ENCODE measurements around the gene RAI1.

The RAI1 gene

DNA sequence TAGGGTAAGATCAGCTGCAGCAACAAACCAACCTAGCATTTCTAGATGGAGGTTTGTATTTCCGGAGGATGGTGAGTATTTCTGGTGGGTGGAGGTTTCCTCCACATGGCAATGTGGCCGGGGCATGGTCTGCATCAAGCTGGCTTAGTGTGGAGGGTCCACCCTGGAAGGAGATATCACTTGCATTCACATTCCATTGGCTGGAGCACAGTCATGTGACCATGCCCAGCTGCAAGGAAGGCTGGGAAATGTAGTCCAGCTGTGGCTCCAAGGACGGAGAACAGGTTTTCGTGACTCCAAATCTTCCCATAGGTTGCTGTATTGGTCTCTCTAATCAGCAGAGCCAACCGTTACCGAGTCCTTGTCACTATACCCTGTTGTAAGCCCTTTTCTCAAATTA lies 68.7 kb downstream of the RAI1 start (continued):
- TF ChIP-seq, protein P1, sequence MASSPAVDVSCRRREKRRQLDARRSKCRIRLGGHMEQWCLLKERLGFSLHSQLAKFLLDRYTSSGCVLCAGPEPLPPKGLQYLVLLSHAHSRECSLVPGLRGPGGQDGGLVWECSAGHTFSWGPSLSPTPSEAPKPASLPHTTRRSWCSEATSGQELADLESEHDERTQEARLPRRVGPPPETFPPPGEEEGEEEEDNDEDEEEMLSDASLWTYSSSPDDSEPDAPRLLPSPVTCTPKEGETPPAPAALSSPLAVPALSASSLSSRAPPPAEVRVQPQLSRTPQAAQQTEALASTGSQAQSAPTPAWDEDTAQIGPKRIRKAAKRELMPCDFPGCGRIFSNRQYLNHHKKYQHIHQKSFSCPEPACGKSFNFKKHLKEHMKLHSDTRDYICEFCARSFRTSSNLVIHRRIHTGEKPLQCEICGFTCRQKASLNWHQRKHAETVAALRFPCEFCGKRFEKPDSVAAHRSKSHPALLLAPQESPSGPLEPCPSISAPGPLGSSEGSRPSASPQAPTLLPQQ (tag by site-specific recombination; IDR thresholded peaks at IDR 0.05) = peak; percentile 61; the same call in 1 of the 2 replicates
- TF ChIP-seq OVOL3 (tag by site-specific recombination; IDR thresholded peaks at IDR 0.05) (no peak), ZNF350 (tag by site-specific recombination; IDR thresholded peaks at IDR 0.05) (no peak), ZNF175 (tag by site-specific recombination; IDR thresholded peaks at IDR 0.05) (no peak), ZNF169 (tag by site-specific recombination; IDR thresholded peaks at IDR 0.05) (no peak), ZBTB20 (tag by site-specific recombination; IDR thresholded peaks at IDR 0.05) (peak; percentile 63; the same call in 1 of the 2 replicates), ZNF292 (tag by site-specific recombination; IDR thresholded peaks at IDR 0.05; ENCODE audit: borderline replicate concordance, low read depth) (no peak), ZNF76 (tag by site-specific recombination; IDR thresholded peaks at IDR 0.05; ENCODE audit: borderline replicate concordance, low read depth) (peak; percentile 94), ZNF366 (tag by site-specific recombination; conservative IDR thresholded peaks at IDR 0.05) (no peak), ZXDB (tag by site-specific recombination; IDR thresholded peaks at IDR 0.05) (no peak), SP3 (tag by site-specific recombination; IDR thresholded peaks at IDR 0.05) (peak; percentile 54), ZNF629 (tag by site-specific recombination; IDR thresholded peaks at IDR 0.05) (0 out of 2 replicates have a peak, but pooled peaks have one; percentile 28), ZBTB21 (tag by site-specific recombination; IDR thresholded peaks at IDR 0.05) (no peak), ZNF354C (tag by site-specific recombination; IDR thresholded peaks at IDR 0.05; ENCODE audit: borderline replicate concordance, low read depth) (no peak), ZBTB17 (tag by site-specific recombination; IDR thresholded peaks at IDR 0.05) (peak; percentile 54), ZNF747 (tag by site-specific recombination; IDR thresholded peaks at IDR 0.05) (no peak), OSR2 (tag by site-specific recombination; IDR thresholded peaks at IDR 0.05) (no peak), ZNF214 (tag by site-specific recombination; IDR thresholded peaks at IDR 0.05; ENCODE audit: borderline replicate concordance) (no peak), FEZF1 (tag by site-specific recombination; IDR thresholded peaks at IDR 0.05) (no peak), ZSCAN16 (tag by site-specific recombination; IDR thresholded peaks at IDR 0.05) (no peak), ZNF600 (tag by site-specific recombination; IDR thresholded peaks at IDR 0.05) (no peak), GFI1B (tag by site-specific recombination; IDR thresholded peaks at IDR 0.05) (no peak), KLF8 (tag by site-specific recombination; IDR thresholded peaks at IDR 0.05) (0 out of 2 replicates have a peak, but pooled peaks have one; percentile 34), YY2 (tag by site-specific recombination; IDR thresholded peaks at IDR 0.05) (peak; percentile 43; the same call in 1 of the 2 replicates), ZBTB10 (tag by site-specific recombination; IDR thresholded peaks at IDR 0.05) (no peak)
- TF ChIP-seq, protein P2, sequence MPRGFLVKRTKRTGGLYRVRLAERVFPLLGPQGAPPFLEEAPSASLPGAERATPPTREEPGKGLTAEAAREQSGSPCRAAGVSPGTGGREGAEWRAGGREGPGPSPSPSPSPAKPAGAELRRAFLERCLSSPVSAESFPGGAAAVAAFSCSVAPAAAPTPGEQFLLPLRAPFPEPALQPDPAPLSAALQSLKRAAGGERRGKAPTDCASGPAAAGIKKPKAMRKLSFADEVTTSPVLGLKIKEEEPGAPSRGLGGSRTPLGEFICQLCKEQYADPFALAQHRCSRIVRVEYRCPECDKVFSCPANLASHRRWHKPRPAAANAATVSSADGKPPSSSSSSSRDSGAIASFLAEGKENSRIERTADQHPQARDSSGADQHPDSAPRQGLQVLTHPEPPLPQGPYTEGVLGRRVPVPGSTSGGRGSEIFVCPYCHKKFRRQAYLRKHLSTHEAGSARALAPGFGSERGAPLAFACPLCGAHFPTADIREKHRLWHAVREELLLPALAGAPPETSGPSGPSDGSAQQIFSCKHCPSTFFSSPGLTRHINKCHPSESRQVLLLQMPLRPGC (tag by site-specific recombination; IDR thresholded peaks at IDR 0.05) = no peak
- TF ChIP-seq, protein P3, sequence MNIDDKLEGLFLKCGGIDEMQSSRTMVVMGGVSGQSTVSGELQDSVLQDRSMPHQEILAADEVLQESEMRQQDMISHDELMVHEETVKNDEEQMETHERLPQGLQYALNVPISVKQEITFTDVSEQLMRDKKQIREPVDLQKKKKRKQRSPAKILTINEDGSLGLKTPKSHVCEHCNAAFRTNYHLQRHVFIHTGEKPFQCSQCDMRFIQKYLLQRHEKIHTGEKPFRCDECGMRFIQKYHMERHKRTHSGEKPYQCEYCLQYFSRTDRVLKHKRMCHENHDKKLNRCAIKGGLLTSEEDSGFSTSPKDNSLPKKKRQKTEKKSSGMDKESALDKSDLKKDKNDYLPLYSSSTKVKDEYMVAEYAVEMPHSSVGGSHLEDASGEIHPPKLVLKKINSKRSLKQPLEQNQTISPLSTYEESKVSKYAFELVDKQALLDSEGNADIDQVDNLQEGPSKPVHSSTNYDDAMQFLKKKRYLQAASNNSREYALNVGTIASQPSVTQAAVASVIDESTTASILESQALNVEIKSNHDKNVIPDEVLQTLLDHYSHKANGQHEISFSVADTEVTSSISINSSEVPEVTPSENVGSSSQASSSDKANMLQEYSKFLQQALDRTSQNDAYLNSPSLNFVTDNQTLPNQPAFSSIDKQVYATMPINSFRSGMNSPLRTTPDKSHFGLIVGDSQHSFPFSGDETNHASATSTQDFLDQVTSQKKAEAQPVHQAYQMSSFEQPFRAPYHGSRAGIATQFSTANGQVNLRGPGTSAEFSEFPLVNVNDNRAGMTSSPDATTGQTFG (tag by site-specific recombination; IDR thresholded peaks at IDR 0.05; ENCODE audit: borderline replicate concordance) = no peak
- TF ChIP-seq, protein P4, sequence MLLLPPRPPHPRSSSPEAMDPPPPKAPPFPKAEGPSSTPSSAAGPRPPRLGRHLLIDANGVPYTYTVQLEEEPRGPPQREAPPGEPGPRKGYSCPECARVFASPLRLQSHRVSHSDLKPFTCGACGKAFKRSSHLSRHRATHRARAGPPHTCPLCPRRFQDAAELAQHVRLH (tag by site-specific recombination; IDR thresholded peaks at IDR 0.05) = no peak
- TF ChIP-seq, protein P5, sequence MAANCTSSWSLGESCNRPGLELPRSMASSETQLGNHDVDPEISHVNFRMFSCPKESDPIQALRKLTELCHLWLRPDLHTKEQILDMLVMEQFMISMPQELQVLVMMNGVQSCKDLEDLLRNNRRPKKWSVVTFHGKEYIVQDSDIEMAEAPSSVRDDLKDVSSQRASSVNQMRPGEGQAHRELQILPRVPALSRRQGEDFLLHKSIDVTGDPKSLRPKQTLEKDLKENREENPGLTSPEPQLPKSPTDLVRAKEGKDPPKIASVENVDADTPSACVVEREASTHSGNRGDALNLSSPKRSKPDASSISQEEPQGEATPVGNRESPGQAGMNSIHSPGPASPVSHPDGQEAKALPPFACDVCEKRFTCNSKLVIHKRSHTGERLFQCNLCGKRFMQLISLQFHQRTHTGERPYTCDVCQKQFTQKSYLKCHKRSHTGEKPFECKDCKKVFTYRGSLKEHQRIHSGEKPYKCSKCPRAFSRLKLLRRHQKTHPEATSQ (tag by site-specific recombination; IDR thresholded peaks at IDR 0.05) = no peak

Data from HEK293 (cell line).